ENCODE data around the gene INPP5J. TPM values are rescaled to one million over a fixed set of nuclear protein-coding genes. Genes with fewer than 3 reads are reported as not detected.

INPP5J gene
- total RNA-seq, 2 experiments from 2014 or later: 0.59 to 0.69 TPM

GRCh38 chr22:31083923-31084810 is 38.6 kb upstream of the INPP5J start:
- peak overlapping the region; percentile 90 for H3K4me3 Mint-ChIP-seq
- H3K4me3 ChIP-seq (ENCODE audit: low read length): peak overlapping the region; percentile 88
- no peaks in the 10 kb centered on the region for H3K36me3 Mint-ChIP-seq (ENCODE audit: low read depth)
- ChIA-PET POLR2A (interaction anchor here (0.8 to 3.8 kb wide), 14 partner anchors 12 to 477 kb away, joined by 3 to 23 read pairs (median 6); partner anchors contain the start of genes MORC2, SELENOM, SLC35E4 and TCN2), CTCF (interaction anchor here (0.6 to 1.6 kb wide), 16 partner anchors 12 to 444 kb away, joined by 3 to 21 read pairs (median 6); partner anchors contain the start of genes MORC2, PIK3IP1, SELENOM and TUG1)
- peak in 1 of 14 experiments; percentile 39 for DNase-seq
- no peak overlapping the region for H3K27ac Mint-ChIP-seq
- H3K4me1 Mint-ChIP-seq (ENCODE audit: low read depth): peaks cover 33% of the 10 kb centered on the region
- no peaks in the 10 kb centered on the region for H3K27me3 ChIP-seq (ENCODE audit: control insufficient read depth in 1 of 2, insufficient read depth in 2 of 2, low read length in 2 of 2)
- no peak for ATAC-seq (ENCODE audit: poor library complexity)
- H3K9me3 Mint-ChIP-seq: no peaks in the 10 kb centered on the region
- H3K4me1 ChIP-seq (ENCODE audit: insufficient read depth, low read length): peaks cover 54% of the 10 kb centered on the region
- H3K27ac ChIP-seq (ENCODE audit: low read depth in 1 of 2, low read length in 2 of 2): no peak overlapping the region
- intact Hi-C loops (cut with DNase I, micrococcal nuclease): loop anchor here (1.0 to 10.0 kb wide), 9 partner anchors 23 to 493 kb away; partner anchors contain the start of genes DUSP18 (in 1 of the 2), PES1 (in 1 of the 2) and SELENOM (in 1 of the 2)
- H3K36me3 ChIP-seq (ENCODE audit: insufficient read depth, low read length): no peaks in the 10 kb centered on the region
- H3K9me3 ChIP-seq (ENCODE audit: control insufficient read depth in 1 of 2, insufficient read depth in 1 of 2, low read length in 2 of 2): no peaks in the 10 kb centered on the region
- TF ChIP-seq CTCF (IDR thresholded peaks at IDR 0.05): no peak
- no peaks in the 10 kb centered on the region for H3K27me3 Mint-ChIP-seq

- H3K9me3 Mint-ChIP-seq: no peaks in the 10 kb centered on the region
- Histone ChIP-seq H3K4me3 (ENCODE audit: low read length) (peak overlapping the region; percentile 88), H3K27ac (ENCODE audit: low read depth in 1 of 2, low read length in 2 of 2) (peak overlapping the region; percentile 60 to 69), H3K27me3 (ENCODE audit: control insufficient read depth in 1 of 2, insufficient read depth in 2 of 2, low read length in 2 of 2) (no peaks in the 10 kb centered on the region), H3K9me3 (ENCODE audit: control insufficient read depth in 1 of 2, insufficient read depth in 1 of 2, low read length in 2 of 2) (no peaks in the 10 kb centered on the region), H3K4me1 (ENCODE audit: insufficient read depth, low read length) (peaks cover 55% of the 10 kb centered on the region), H3K36me3 (ENCODE audit: insufficient read depth, low read length) (no peaks in the 10 kb centered on the region)
- CTCF ChIA-PET: interaction anchor here (0.6 to 1.6 kb wide), 23 partner anchors 11 to 445 kb away, joined by 3 to 21 read pairs (median 4); partner anchors contain the start of genes MORC2, PIK3IP1, SELENOM and TUG1
- intact Hi-C loops (cut with DNase I, micrococcal nuclease): loop anchor here (1.0 to 10.0 kb wide), 12 partner anchors 22 to 494 kb away; partner anchors contain the start of genes DUSP18 (in 1 of the 2), PES1 (in 1 of the 2) and SELENOM (in 1 of the 2)
- POLR2A ChIA-PET: interaction anchor here (0.6 to 3.8 kb wide), 17 partner anchors 11 to 477 kb away, joined by 3 to 23 read pairs (median 5); partner anchors contain the start of genes MORC2, SELENOM, SLC35E4 and TCN2
- ATAC-seq (ENCODE audit: poor library complexity): peak; percentile 86
- peak; percentile 71 to 91 (median 81) for DNase-seq
- H3K4me1 Mint-ChIP-seq (ENCODE audit: low read depth): peaks cover 33% of the 10 kb centered on the region
- TF ChIP-seq CTCF (IDR thresholded peaks at IDR 0.05): peak; percentile 98
- no peak overlapping the region for H3K27ac Mint-ChIP-seq
- H3K27me3 Mint-ChIP-seq: no peaks in the 10 kb centered on the region
- peak overlapping the region; percentile 90 for H3K4me3 Mint-ChIP-seq
- no peaks in the 10 kb centered on the region for H3K36me3 Mint-ChIP-seq (ENCODE audit: low read depth)
Measured at GRCh38 chr22:31084811-31085492, 37.8 kb upstream of the INPP5J start.

- no peaks in the 10 kb centered on the region for H3K36me3 Mint-ChIP-seq (ENCODE audit: low read depth)
- Histone ChIP-seq H3K27ac (ENCODE audit: low read depth in 1 of 2, low read length in 2 of 2) (no peak overlapping the region), H3K4me3 (ENCODE audit: low read length) (peak overlapping the region; percentile 88), H3K9me3 (ENCODE audit: control insufficient read depth in 1 of 2, insufficient read depth in 1 of 2, low read length in 2 of 2) (no peaks in the 10 kb centered on the region), H3K36me3 (ENCODE audit: insufficient read depth, low read length) (no peaks in the 10 kb centered on the region), H3K4me1 (ENCODE audit: insufficient read depth, low read length) (peaks cover 53% of the 10 kb centered on the region), H3K27me3 (ENCODE audit: control insufficient read depth in 1 of 2, insufficient read depth in 2 of 2, low read length in 2 of 2) (no peaks in the 10 kb centered on the region)
- CTCF ChIA-PET: interaction anchor here (0.6 to 1.6 kb wide), 21 partner anchors 11 to 325 kb away, joined by 3 to 21 read pairs (median 5); partner anchors contain the start of genes MORC2, PIK3IP1, SELENOM and TUG1
- ATAC-seq (ENCODE audit: poor library complexity) (no peak), DNase-seq (peak in 1 of 14 experiments; percentile 40)
- H3K27ac Mint-ChIP-seq: no peak overlapping the region
- TF ChIP-seq CTCF (IDR thresholded peaks at IDR 0.05): peak; percentile 66
- H3K4me3 Mint-ChIP-seq: peak overlapping the region; percentile 65
- POLR2A ChIA-PET: interaction anchor here (0.6 to 3.8 kb wide), 14 partner anchors 10 to 478 kb away, joined by 3 to 23 read pairs (median 4); partner anchors contain the start of genes MORC2, SELENOM, TCN2 and TUG1
- no peaks in the 10 kb centered on the region for H3K9me3 Mint-ChIP-seq
- intact Hi-C loops (cut with DNase I, micrococcal nuclease): loop anchor here (1.0 to 10.0 kb wide), 8 partner anchors 62 to 495 kb away; partner anchors contain the start of genes DUSP18 (in 1 of the 2) and PES1 (in 1 of the 2)
- no peaks in the 10 kb centered on the region for H3K27me3 Mint-ChIP-seq
- peaks cover 33% of the 10 kb centered on the region for H3K4me1 Mint-ChIP-seq (ENCODE audit: low read depth)
Measured at GRCh38 chr22:31085493-31085824, 37.3 kb upstream of the INPP5J start.

All from CD4-positive, alpha-beta T cell (primary cell).